22Rv1 (cell line): ENCODE results near the gene TTLL5.

Experiments used
- ZFX ChIP-seq: fragments of 450-650 bp; IDR thresholded peaks from 2 replicates; pipeline ENCODE4 v1.6.1; 2017; ENCODE audit warnings: antibody characterized with exemption, borderline replicate concordance
- TF ChIP-seq, protein P1 (sequence below): fragments of 450-650 bp; IDR thresholded peaks from 2 replicates; pipeline ENCODE4 v1.5.1; 2017; ENCODE audit warnings: mild to moderate bottlenecking

GRCh38 chr14:75658957-75659356, 2.1 kb upstream of the TTLL5 start:
- TF ChIP-seq, protein P1, sequence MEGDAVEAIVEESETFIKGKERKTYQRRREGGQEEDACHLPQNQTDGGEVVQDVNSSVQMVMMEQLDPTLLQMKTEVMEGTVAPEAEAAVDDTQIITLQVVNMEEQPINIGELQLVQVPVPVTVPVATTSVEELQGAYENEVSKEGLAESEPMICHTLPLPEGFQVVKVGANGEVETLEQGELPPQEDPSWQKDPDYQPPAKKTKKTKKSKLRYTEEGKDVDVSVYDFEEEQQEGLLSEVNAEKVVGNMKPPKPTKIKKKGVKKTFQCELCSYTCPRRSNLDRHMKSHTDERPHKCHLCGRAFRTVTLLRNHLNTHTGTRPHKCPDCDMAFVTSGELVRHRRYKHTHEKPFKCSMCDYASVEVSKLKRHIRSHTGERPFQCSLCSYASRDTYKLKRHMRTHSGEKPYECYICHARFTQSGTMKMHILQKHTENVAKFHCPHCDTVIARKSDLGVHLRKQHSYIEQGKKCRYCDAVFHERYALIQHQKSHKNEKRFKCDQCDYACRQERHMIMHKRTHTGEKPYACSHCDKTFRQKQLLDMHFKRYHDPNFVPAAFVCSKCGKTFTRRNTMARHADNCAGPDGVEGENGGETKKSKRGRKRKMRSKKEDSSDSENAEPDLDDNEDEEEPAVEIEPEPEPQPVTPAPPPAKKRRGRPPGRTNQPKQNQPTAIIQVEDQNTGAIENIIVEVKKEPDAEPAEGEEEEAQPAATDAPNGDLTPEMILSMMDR: no peak
- no peak for TF ChIP-seq ZFX
